ENCODE data around the gene HBE1. TPM values are rescaled to one million over a fixed set of nuclear protein-coding genes. Genes with fewer than 3 reads are reported as not detected.

HBE1 gene
- total and polyA plus RNA-seq, 10 of the 15 experiments (the other 5 are each of a cell fraction or from before 2014, with no cell fraction given), result 0.13 to 2.7 (median 0.62) TPM; not detected in 5

GRCh38 chr11:5240458-5240857 is 29.3 kb downstream of the HBE1 start (continued):
- TF ChIP-seq, protein P1, sequence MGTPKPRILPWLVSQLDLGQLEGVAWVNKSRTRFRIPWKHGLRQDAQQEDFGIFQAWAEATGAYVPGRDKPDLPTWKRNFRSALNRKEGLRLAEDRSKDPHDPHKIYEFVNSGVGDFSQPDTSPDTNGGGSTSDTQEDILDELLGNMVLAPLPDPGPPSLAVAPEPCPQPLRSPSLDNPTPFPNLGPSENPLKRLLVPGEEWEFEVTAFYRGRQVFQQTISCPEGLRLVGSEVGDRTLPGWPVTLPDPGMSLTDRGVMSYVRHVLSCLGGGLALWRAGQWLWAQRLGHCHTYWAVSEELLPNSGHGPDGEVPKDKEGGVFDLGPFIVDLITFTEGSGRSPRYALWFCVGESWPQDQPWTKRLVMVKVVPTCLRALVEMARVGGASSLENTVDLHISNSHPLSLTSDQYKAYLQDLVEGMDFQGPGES (IDR thresholded peaks at IDR 0.05), result no peak
- TF ChIP-seq MXI1 (IDR thresholded peaks at IDR 0.05; ENCODE audit: low read depth, low read length) (no peak), CHD2 (IDR thresholded peaks at IDR 0.05; ENCODE audit: borderline replicate concordance, low read depth, low read length) (no peak)

DNA sequence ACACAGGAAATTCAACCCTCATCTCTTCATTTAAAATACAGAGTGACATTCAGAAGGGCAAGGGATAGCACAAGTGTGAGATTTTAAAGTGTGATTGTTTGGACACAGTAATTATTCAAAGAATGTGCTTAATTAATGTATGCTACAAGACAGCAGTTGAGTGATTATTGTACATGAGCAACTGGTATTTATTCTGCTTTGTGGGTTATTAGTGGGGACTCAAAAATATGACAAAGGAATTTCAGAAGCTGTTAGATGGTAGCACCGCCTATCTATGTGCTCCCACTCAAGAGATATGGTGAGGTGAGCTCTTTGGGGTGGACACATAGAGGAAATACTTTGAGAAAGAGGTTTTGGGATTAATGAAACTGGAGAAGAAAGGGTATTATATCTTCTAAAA is 29.7 kb downstream of the HBE1 start:
- in situ Hi-C loops (cut with MboI), result no loop called here
- CTCF ChIA-PET, result interaction anchor here (1.4 kb wide), 1 partner anchor 39 kb away, joined by 4 read pairs; the partner anchor contains the start of gene OR51V1
- 0% methylated on average over 1 of the region's 1 CpG for WGBS (ENCODE audit: insufficient coverage, insufficient replicate concordance, low lambda C conversion rate, missing lambda C conversion rate)
- TF ChIP-seq ATF3 (IDR thresholded peaks at IDR 0.05; ENCODE audit: borderline replicate concordance, extremely low read depth, low read depth, low read length), result no peak
- no peak for TF ChIP-seq FOXM1 (IDR thresholded peaks at IDR 0.05; ENCODE audit: low read depth, low read length)
- TF ChIP-seq FOXK2 (IDR thresholded peaks at IDR 0.05), result no peak
- no peak for TF ChIP-seq SKIL (IDR thresholded peaks at IDR 0.05; ENCODE audit: low read depth, poor library complexity, severe bottlenecking)
- TF ChIP-seq PML (IDR thresholded peaks at IDR 0.05; ENCODE audit: low read length), result no peak
- no peak for TF ChIP-seq EZH2 (IDR thresholded peaks at IDR 0.05; ENCODE audit: borderline replicate concordance, control insufficient read depth, low read depth, low read length)
- no peak for TF ChIP-seq GATAD2B (conservative IDR thresholded peaks at IDR 0.05; ENCODE audit: low read depth)
- TF ChIP-seq KAT2A (conservative IDR thresholded peaks at IDR 0.05; ENCODE audit: control insufficient read depth, low read depth, low read length), result no peak
- TF ChIP-seq SUZ12 (IDR thresholded peaks at IDR 0.05; ENCODE audit: unreplicated experiment), result no peak
- TF ChIP-seq SIN3A (IDR thresholded peaks at IDR 0.05; ENCODE audit: low read depth, low read length), result no peak
- TF ChIP-seq SPI1 (IDR thresholded peaks at IDR 0.05; ENCODE audit: borderline replicate concordance, insufficient read depth, low read depth, low read length), result no peak
- TF ChIP-seq NFXL1 (IDR thresholded peaks at IDR 0.05; ENCODE audit: borderline replicate concordance), result no peak
- TF ChIP-seq, protein P2, sequence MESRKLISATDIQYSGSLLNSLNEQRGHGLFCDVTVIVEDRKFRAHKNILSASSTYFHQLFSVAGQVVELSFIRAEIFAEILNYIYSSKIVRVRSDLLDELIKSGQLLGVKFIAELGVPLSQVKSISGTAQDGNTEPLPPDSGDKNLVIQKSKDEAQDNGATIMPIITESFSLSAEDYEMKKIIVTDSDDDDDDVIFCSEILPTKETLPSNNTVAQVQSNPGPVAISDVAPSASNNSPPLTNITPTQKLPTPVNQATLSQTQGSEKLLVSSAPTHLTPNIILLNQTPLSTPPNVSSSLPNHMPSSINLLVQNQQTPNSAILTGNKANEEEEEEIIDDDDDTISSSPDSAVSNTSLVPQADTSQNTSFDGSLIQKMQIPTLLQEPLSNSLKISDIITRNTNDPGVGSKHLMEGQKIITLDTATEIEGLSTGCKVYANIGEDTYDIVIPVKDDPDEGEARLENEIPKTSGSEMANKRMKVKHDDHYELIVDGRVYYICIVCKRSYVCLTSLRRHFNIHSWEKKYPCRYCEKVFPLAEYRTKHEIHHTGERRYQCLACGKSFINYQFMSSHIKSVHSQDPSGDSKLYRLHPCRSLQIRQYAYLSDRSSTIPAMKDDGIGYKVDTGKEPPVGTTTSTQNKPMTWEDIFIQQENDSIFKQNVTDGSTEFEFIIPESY (IDR thresholded peaks at IDR 0.05), result no peak
- no peak for TF ChIP-seq BHLHE40 (IDR thresholded peaks at IDR 0.05; ENCODE audit: borderline replicate concordance in 1 of 2, low read depth in 2 of 2, low read length in 1 of 2)
- no peak for TF ChIP-seq ESRRA (IDR thresholded peaks at IDR 0.05; ENCODE audit: low read length)

More for the DNA sequence above, 29.7 kb downstream of the HBE1 start:
- no peaks in the 10 kb centered on the region for H3K79me2 ChIP-seq (ENCODE audit: control insufficient read depth, insufficient read depth, low read length)
- H3K4me1 ChIP-seq (ENCODE audit: control insufficient read depth, insufficient read depth, low read length), result no peaks in the 10 kb centered on the region
- no peaks in the 10 kb centered on the region for H4K20me1 ChIP-seq (ENCODE audit: control insufficient read depth, insufficient read depth)
- FAIRE-seq, result no peak
- DNase-seq (ENCODE audit: low read depth, low spot score), result no peak
- ChIA-PET SMC1A (ENCODE audit: uncharacterized antibody, unreplicated experiment) (interaction anchor here (1.4 kb wide), 1 partner anchor 130 kb away, joined by 3 read pairs; no protein-coding TSS in a partner anchor), RAD21 (ENCODE audit: unreplicated experiment) (no interaction called here), POLR2A (no interaction called here)
- no peak overlapping the region for H3K27ac ChIP-seq (ENCODE audit: control insufficient read depth, insufficient read depth)
- no peaks in the 10 kb centered on the region for H3K36me3 ChIP-seq (ENCODE audit: control insufficient read depth in 2 of 2, insufficient read depth in 2 of 2, low read length in 1 of 2)
- no peak overlapping the region for H2AFZ ChIP-seq (ENCODE audit: control insufficient read depth, low read depth, low read length)
- H3K27me3 ChIP-seq (replicated peaks in 1 of 2; ENCODE audit: control insufficient read depth in 2 of 2, insufficient read depth in 2 of 2, low read length in 1 of 2), result no peaks in the 10 kb centered on the region; a peak in 1 of 4 replicates
- no peak overlapping the region for H3K4me2 ChIP-seq (ENCODE audit: control insufficient read depth, insufficient read depth)
- no peaks in the 10 kb centered on the region for H3K9me3 ChIP-seq (replicated peaks; ENCODE audit: control insufficient read depth, insufficient read depth, low read length)
- H3K9ac ChIP-seq (ENCODE audit: control insufficient read depth, insufficient read depth, low read length), result no peak overlapping the region
- no peak for ATAC-seq
- no TSS peak for BruUV-seq (replicated peaks)
- H3K4me3 ChIP-seq, result no peak overlapping the region
- intact Hi-C loops (cut with micrococcal nuclease; ENCODE audit: unreplicated experiment), result no loop called here
